Memory B cell (primary cell): Measurements from ENCODE around the gene PBX1.
A peak's percentile ranks its signal among the peaks of the same experiment; 100 is the strongest.
"Not testable (repeated sequence)": the region's sequence is repeated elsewhere in the genome, so short reads cannot be mapped to it uniquely, and the experiment has no call there.

ENCODE experiments used
- ATAC-seq: fragments of 150-1000 bp; cut with Tn5 transposase; 2 replicates; pipeline ENCODE4 v1.10.0; 2021; ENCODE audit warnings: low read depth, mild to moderate bottlenecking, moderate library complexity
- DNase-seq, 2 donors: peaks; one replicate each; pipeline ENCODE4 v3.0.0; 2022; ENCODE audit warnings: low spot score in 2 of 2
- H3K27ac Mint-ChIP-seq: one replicate; pipeline ENCODE4 v1.8.0; 2022; ENCODE audit warnings: mild to moderate bottlenecking, moderate library complexity, mixed read lengths
- H3K27me3 Mint-ChIP-seq: one replicate; pipeline ENCODE4 v1.8.0; 2022; ENCODE audit warnings: mixed read lengths
- H3K36me3 Mint-ChIP-seq: one replicate; pipeline ENCODE4 v1.8.0; 2022; ENCODE audit warnings: mild to moderate bottlenecking, mixed read lengths
- H3K4me1 Mint-ChIP-seq: one replicate; pipeline ENCODE4 v1.8.0; 2022; ENCODE audit warnings: mixed read lengths
- H3K4me3 Mint-ChIP-seq: one replicate; pipeline ENCODE4 v1.8.0; 2022; ENCODE audit warnings: mild to moderate bottlenecking, moderate library complexity, mixed read lengths
- H3K9me3 Mint-ChIP-seq: one replicate; pipeline ENCODE4 v1.8.0; 2022; ENCODE audit warnings: mixed read lengths

PBX1 gene

GRCh38 chr1:164558461-164559341 lies at the start of gene PBX1:
Gene PBX1 (plus strand): TSS chr1:164559184.
- H3K27me3 Mint-ChIP-seq = peaks cover 8% of the 10 kb centered on the region
- H3K27ac Mint-ChIP-seq = no peak within 1 kb of the TSS
- peak; percentile 1 to 14 for DNase-seq
- ATAC-seq = peak; percentile 79
- H3K4me3 Mint-ChIP-seq = peak within 1 kb of the TSS; percentile 74
- H3K4me1 Mint-ChIP-seq = peaks cover 2% of the 10 kb centered on the region
- no peaks in the 10 kb centered on the region for H3K36me3 Mint-ChIP-seq
- H3K9me3 Mint-ChIP-seq = peaks cover 3% of the 10 kb centered on the region

DNA sequence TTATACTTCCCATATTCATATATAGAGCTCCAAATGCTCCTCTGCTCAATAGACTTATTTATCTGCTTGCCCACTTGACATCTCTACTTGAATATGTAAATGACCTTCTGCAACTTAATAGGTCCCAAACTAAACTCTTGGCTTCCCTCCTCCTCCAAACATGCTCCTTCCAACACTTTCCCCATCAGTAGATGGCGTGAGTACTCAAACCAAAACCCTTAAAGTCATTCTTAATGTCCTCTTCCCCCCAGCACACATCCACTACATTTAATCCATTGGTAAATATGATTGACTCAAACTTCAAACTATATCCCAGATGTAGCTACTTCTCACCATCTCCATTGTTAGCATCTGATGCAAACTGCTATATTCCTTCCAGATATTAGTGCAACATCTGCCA lies 48.5 kb upstream of the PBX1 start:
- no peak for ATAC-seq
- H3K4me3 Mint-ChIP-seq = no peak overlapping the region
- no peaks in the 10 kb centered on the region for H3K4me1 Mint-ChIP-seq
- no peaks in the 10 kb centered on the region for H3K36me3 Mint-ChIP-seq
- H3K27me3 Mint-ChIP-seq = no peaks in the 10 kb centered on the region
- DNase-seq = no peak
- H3K27ac Mint-ChIP-seq = no peak overlapping the region
- peaks cover 3% of the 10 kb centered on the region for H3K9me3 Mint-ChIP-seq

GRCh38 chr1:164511001-164511705 lies 47.8 kb upstream of the PBX1 start:
- no peak overlapping the region for H3K4me3 Mint-ChIP-seq
- ATAC-seq (no peak), DNase-seq (no peak)
- H3K27me3 Mint-ChIP-seq = no peaks in the 10 kb centered on the region
- H3K9me3 Mint-ChIP-seq = peaks cover 3% of the 10 kb centered on the region
- no peaks in the 10 kb centered on the region for H3K36me3 Mint-ChIP-seq
- H3K27ac Mint-ChIP-seq = no peak overlapping the region
- H3K4me1 Mint-ChIP-seq = no peaks in the 10 kb centered on the region

- H3K9me3 Mint-ChIP-seq = peaks cover under 1% of the 10 kb centered on the region
- DNase-seq (no peak), ATAC-seq (no peak)
- H3K27me3 Mint-ChIP-seq = no peaks in the 10 kb centered on the region
- no peak overlapping the region for H3K4me3 Mint-ChIP-seq
- H3K36me3 Mint-ChIP-seq = no peaks in the 10 kb centered on the region
- H3K27ac Mint-ChIP-seq = no peak overlapping the region
- H3K4me1 Mint-ChIP-seq = no peaks in the 10 kb centered on the region
Measured at GRCh38 chr1:164515231-164515630, 43.8 kb upstream of the PBX1 start.

- Mint-ChIP-seq H3K9me3 (no peaks in the 10 kb centered on the region), H3K4me3 (no peak overlapping the region), H3K4me1 (no peaks in the 10 kb centered on the region), H3K27me3 (no peaks in the 10 kb centered on the region), H3K36me3 (no peaks in the 10 kb centered on the region), H3K27ac (no peak overlapping the region)
- no peak for ATAC-seq
- DNase-seq = no peak
Measured at GRCh38 chr1:164515711-164516331, 43.2 kb upstream of the PBX1 start.

GRCh38 chr1:164516591-164516990 lies 42.4 kb upstream of the PBX1 start:
- Mint-ChIP-seq H3K27ac (no peak overlapping the region), H3K36me3 (no peaks in the 10 kb centered on the region), H3K9me3 (no peaks in the 10 kb centered on the region), H3K4me3 (no peak overlapping the region), H3K4me1 (no peaks in the 10 kb centered on the region), H3K27me3 (no peaks in the 10 kb centered on the region)
- ATAC-seq (no peak), DNase-seq (no peak)

- H3K4me1 Mint-ChIP-seq = no peaks in the 10 kb centered on the region
- H3K27ac Mint-ChIP-seq = no peak overlapping the region
- no peak for DNase-seq
- no peak overlapping the region for H3K4me3 Mint-ChIP-seq
- H3K36me3 Mint-ChIP-seq = no peaks in the 10 kb centered on the region
- H3K27me3 Mint-ChIP-seq = no peaks in the 10 kb centered on the region
- no peak for ATAC-seq
- no peaks in the 10 kb centered on the region for H3K9me3 Mint-ChIP-seq
Measured at GRCh38 chr1:164518692-164519332, 40.2 kb upstream of the PBX1 start.

GRCh38 chr1:164519426-164519825 lies 39.6 kb upstream of the PBX1 start:
- Mint-ChIP-seq H3K4me3 (no peak overlapping the region), H3K27me3 (no peaks in the 10 kb centered on the region), H3K9me3 (no peaks in the 10 kb centered on the region), H3K4me1 (no peaks in the 10 kb centered on the region), H3K27ac (no peak overlapping the region), H3K36me3 (no peaks in the 10 kb centered on the region)
- no peak for DNase-seq
- ATAC-seq = no peak

DNA sequence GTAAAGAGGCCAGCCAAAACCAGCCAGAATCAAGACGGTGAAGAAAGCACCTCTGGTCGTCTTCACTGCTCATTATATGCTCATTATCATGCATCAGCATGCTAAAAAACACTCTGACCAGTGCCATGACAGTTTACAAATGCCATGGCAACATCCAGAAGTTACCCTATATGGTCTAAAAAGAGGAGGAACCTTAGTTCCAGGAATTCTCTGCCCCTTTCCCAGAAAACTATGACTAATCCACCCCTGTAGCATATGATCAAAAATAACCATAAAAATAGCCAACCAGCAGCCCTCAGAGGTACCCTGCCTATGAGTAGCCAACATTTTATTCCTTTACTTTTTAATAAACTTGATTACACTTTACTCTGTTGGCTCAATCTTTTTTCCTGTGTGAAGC lies 34.2 kb upstream of the PBX1 start:
- ATAC-seq (no peak), DNase-seq (no peak)
- Mint-ChIP-seq H3K4me3 (no peak overlapping the region), H3K27me3 (no peaks in the 10 kb centered on the region), H3K36me3 (peaks cover 2% of the 10 kb centered on the region), H3K4me1 (no peaks in the 10 kb centered on the region), H3K9me3 (peaks cover 8% of the 10 kb centered on the region), H3K27ac (no peak overlapping the region)

DNA sequence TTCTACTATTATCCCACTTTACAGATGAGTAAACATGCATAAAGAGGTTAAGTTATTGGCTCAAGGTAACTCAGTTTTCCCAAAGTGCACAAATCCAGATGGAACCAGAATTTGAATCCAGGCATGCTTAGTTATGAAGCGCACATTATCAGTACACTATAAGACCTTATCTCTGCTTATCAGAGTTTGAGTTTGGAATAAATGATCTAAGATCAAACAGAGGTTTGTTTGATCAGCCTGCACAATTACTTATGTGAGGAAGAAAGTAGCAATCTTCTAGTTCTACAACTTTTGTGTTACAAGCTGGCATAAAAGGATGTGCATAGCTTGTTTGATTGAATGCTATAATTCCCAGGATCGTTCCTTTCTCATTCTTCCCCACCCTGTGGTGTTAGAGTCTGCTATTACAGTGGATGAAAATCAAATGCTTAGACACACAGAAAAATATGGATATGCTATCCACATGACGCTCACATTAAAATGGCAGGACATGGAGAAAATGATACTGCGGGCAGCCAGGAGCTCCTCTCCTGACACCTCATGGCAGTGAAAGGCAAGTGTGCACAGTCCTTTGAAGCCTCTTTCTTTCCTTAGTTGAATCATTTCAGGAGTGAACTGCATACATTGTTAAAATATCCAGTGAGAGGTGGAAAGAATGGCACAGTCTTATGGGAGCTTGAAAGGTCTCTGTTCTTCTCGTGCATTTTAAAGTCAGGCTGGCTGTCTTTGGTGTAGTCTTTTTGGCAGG lies 23.9 kb upstream of the PBX1 start:
- Mint-ChIP-seq H3K27me3 (no peaks in the 10 kb centered on the region), H3K4me3 (no peak overlapping the region), H3K27ac (no peak overlapping the region), H3K36me3 (no peaks in the 10 kb centered on the region), H3K9me3 (peaks cover 1% of the 10 kb centered on the region), H3K4me1 (no peaks in the 10 kb centered on the region)
- ATAC-seq = no peak
- no peak for DNase-seq

DNA sequence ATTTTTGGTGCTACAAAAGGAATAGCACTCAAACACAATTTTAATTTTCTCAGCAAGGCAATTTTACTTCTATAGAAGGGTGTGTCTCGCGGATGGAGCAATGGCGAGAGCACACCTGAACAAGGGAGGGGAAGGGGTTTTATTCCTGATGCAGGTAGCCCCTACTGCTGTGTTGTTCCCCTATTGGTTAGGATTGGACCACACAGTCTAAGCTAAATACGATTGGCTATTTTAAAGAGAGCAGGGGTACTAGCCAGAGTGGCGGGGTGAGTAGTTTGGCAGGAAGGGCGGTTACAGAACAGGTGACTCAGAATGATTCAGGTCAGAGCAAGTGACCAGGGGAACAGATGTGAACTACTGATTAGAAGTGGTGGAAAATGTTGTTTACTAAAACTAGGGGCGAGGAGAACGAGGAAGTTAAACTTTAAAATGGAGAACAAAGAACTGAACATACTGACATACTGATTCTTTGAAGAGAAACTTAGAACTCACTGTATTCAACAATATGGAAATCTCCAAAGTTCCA lies 6.5 kb upstream of the PBX1 start:
- H3K27ac Mint-ChIP-seq, H3K27me3 Mint-ChIP-seq: not testable (repeated sequence)

GRCh38 chr1:164557270-164557669 lies 1.7 kb upstream of the PBX1 start:
- Mint-ChIP-seq H3K9me3 (peaks cover 11% of the 10 kb centered on the region), H3K36me3 (peaks cover 2% of the 10 kb centered on the region), H3K4me3 (no peak overlapping the region), H3K4me1 (peaks cover 2% of the 10 kb centered on the region), H3K27me3 (peaks cover 11% of the 10 kb centered on the region), H3K27ac (no peak overlapping the region)
- ATAC-seq (no peak), DNase-seq (no peak)

More for the DNA sequence above, 6.5 kb upstream of the PBX1 start:
- not testable (repeated sequence) for DNase-seq, H3K36me3 Mint-ChIP-seq, ATAC-seq, H3K4me1 Mint-ChIP-seq, H3K4me3 Mint-ChIP-seq
- H3K9me3 Mint-ChIP-seq = peaks cover 16% of the 10 kb centered on the region

DNA sequence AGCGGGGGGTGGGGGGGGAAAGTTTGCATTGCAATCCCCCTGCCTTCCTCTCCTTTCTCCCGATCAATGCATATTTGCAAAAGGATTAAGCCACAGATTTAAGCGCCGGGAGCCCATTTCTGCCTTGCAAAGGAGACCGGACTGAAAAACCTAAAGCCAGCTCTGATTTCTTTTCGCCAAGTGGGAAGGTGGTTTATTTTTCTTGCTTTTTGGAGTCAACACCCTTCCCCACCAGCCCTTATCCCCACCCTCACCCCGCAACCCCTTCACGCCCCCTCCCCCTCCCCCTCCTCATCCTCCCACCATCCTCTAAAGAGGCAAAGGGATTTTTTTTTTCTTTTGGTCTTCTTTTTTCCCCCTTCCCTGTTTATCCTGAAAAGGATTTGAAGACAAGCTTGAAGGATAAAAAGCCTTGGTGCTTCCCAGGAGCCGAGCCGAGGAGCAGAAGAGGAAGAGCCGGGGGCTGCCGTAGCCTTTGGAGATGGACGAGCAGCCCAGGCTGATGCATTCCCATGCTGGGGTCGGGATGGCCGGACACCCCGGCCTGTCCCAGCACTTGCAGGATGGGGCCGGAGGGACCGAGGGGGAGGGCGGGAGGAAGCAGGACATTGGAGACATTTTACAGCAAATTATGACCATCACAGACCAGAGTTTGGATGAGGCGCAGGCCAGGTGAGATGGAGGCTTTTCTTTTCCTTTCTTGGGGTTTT lies 513 bp downstream of the PBX1 start:
- DNase-seq = no peak
- H3K36me3 Mint-ChIP-seq = no peaks in the 10 kb centered on the region
- no peak overlapping the region for H3K27ac Mint-ChIP-seq
- peak overlapping the region; percentile 25 for H3K4me3 Mint-ChIP-seq
- peaks cover 3% of the 10 kb centered on the region for H3K9me3 Mint-ChIP-seq
- H3K27me3 Mint-ChIP-seq = peaks cover 8% of the 10 kb centered on the region
- ATAC-seq = no peak
- H3K4me1 Mint-ChIP-seq = peaks cover 2% of the 10 kb centered on the region
